DND-41 (cell line): Measurements from ENCODE around the gene CHSY1.

Source experiments
- ATAC-seq: fragments of 200-7000 bp; cut with Tn5 transposase; 3 replicates; pipeline ENCODE4 v1.9.1; 2021; ENCODE audit warnings: low read depth; ENCODE audit not compliant: insufficient read depth
- DNase-seq: peaks from one replicate; pipeline ENCODE4 v3.0.0-alpha.2; 2020
- H2AFZ ChIP-seq: 2 replicates; pipeline ENCODE4 v1.6.0; 2012; ENCODE audit warnings: low read depth, low read length
- H3K27ac ChIP-seq: 2 replicates; pipeline ENCODE4 v1.5.1; 2012; ENCODE audit warnings: low read length, inconsistent platforms
- H3K27me3 ChIP-seq: fragments of 200-600 bp; sonication (generic); 2 replicates; pipeline ENCODE4 v1.6.0; 2012; ENCODE audit warnings: low read length, mild to moderate bottlenecking, inconsistent platforms; ENCODE audit not compliant: insufficient read depth, poor library complexity
- H3K36me3 ChIP-seq: 2 replicates; pipeline ENCODE4 v1.5.1; 2012; ENCODE audit warnings: low read length, inconsistent platforms; ENCODE audit not compliant: insufficient read depth
- H3K4me1 ChIP-seq: 2 replicates; pipeline ENCODE4 v1.5.1; 2012; ENCODE audit warnings: mild to moderate bottlenecking, low read length; ENCODE audit not compliant: insufficient read depth
- H3K4me2 ChIP-seq: 2 replicates; pipeline ENCODE4 v1.6.0; 2012; ENCODE audit warnings: mild to moderate bottlenecking, moderate library complexity, low read length, inconsistent platforms; ENCODE audit not compliant: insufficient read depth
- H3K4me3 ChIP-seq, 2 experiments: fragments of 200-600 bp in 1 of 2; shearing (Covaris generic) in 1 of 2; 2 replicates each; pipeline ENCODE4 v1.5.1; 2012 to 2016; ENCODE audit warnings: inconsistent platforms in 2 of 2, low read length in 2 of 2, mild to moderate bottlenecking in 2 of 2, low read depth in 1 of 2, moderate library complexity in 1 of 2
- H3K79me2 ChIP-seq: 2 replicates; pipeline ENCODE4 v1.6.0; 2012; ENCODE audit warnings: low read length, inconsistent platforms; ENCODE audit not compliant: insufficient read depth
- H3K9ac ChIP-seq: 2 replicates; pipeline ENCODE4 v1.6.0; 2012; ENCODE audit warnings: low read depth, mild to moderate bottlenecking, inconsistent platforms, low read length, moderate library complexity
- H3K9me3 ChIP-seq: 2 replicates; pipeline ENCODE4 v1.5.1; 2012; ENCODE audit warnings: low read length, moderate library complexity, mild to moderate bottlenecking, inconsistent platforms; ENCODE audit not compliant: insufficient read depth, severe bottlenecking
- H4K20me1 ChIP-seq: 2 replicates; pipeline ENCODE4 v1.6.0; 2012; ENCODE audit warnings: low read length; ENCODE audit not compliant: insufficient read depth
- EZH2 ChIP-seq: IDR thresholded peaks from 3 replicates; pipeline ENCODE4 v1.6.1; 2012; ENCODE audit warnings: borderline replicate concordance, low read depth, mild to moderate bottlenecking, moderate library complexity, low read length, inconsistent platforms; ENCODE audit not compliant: severe bottlenecking
- TF ChIP-seq, protein P1 (sequence below): IDR thresholded peaks from 2 replicates; pipeline ENCODE4 v1.5.1; 2012; ENCODE audit warnings: borderline replicate concordance, low read length, moderate library complexity, mild to moderate bottlenecking; ENCODE audit not compliant: poor library complexity, severe bottlenecking; ENCODE audit errors: extremely low read depth

Gene CHSY1

DNA sequence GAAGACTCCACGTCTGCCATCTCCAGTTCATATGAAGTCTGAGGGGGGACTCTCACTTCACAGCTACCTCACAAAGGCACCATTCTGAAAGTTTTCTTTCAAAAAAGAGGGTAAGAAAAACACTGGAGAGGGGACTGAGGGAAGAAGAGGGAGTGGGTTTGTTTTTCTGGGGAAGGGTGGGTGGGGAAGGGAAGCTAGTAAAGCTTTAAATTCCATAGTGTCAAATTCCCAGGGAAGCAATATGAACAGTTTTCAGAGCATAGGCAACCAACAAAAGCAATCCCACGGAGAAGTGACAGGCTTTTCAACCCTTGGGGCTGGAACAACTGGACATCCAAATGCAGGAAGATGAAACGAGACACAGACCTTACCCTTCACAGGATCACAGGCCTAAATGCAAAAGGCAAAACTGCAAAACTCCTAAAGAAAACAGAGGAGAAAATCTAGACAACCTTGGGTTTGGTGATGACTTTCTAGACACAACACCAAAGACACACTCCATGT, 61.7 kb downstream of the CHSY1 start:
- TF ChIP-seq, protein P1, sequence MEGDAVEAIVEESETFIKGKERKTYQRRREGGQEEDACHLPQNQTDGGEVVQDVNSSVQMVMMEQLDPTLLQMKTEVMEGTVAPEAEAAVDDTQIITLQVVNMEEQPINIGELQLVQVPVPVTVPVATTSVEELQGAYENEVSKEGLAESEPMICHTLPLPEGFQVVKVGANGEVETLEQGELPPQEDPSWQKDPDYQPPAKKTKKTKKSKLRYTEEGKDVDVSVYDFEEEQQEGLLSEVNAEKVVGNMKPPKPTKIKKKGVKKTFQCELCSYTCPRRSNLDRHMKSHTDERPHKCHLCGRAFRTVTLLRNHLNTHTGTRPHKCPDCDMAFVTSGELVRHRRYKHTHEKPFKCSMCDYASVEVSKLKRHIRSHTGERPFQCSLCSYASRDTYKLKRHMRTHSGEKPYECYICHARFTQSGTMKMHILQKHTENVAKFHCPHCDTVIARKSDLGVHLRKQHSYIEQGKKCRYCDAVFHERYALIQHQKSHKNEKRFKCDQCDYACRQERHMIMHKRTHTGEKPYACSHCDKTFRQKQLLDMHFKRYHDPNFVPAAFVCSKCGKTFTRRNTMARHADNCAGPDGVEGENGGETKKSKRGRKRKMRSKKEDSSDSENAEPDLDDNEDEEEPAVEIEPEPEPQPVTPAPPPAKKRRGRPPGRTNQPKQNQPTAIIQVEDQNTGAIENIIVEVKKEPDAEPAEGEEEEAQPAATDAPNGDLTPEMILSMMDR, result no peak
- TF ChIP-seq EZH2, result no peak
- no peak overlapping the region for H3K27ac ChIP-seq
- H2AFZ ChIP-seq, result no peak overlapping the region
- peaks cover 87% of the 10 kb centered on the region for H3K79me2 ChIP-seq
- no peaks in the 10 kb centered on the region for H3K27me3 ChIP-seq
- no peak overlapping the region for H3K9ac ChIP-seq
- no peak overlapping the region for H3K4me3 ChIP-seq
- no peak for ATAC-seq
- no peaks in the 10 kb centered on the region for H3K9me3 ChIP-seq
- no peak for DNase-seq
- peaks cover 9% of the 10 kb centered on the region for H3K36me3 ChIP-seq
- H3K4me2 ChIP-seq, result no peak overlapping the region
- H4K20me1 ChIP-seq, result peaks cover 55% of the 10 kb centered on the region
- peaks cover 21% of the 10 kb centered on the region for H3K4me1 ChIP-seq

DNA sequence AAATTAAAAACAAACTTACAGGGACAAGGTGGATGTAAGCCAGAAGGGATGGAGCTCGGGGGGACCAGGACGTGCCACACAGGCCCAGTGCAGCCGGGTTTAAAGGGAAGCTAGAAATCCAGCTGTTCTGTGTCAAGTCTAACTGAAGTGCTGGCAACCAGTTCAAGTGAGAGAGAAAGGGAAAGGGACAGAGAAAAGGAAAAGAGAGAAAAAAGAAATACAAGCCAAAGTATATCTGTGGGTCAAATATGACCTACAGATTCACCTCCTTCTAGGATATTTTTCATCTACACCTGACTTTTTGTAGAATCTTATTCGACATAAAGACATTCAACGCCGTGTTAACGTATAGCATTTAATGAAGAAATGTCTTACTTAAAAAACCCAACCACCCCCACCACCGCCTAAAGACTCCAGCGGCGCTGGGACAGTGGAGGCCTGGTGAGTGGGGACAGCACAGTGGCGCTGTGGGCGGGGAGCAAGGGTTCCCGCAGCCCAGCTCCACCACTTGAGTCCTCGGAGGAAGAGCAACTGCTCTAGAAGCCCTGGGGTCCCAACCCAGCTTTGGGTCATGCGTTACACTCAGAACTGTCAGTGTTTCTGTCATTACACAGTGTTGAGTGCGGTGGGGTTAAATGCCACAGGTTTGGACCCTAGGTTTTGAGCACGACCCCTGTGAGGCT, 62.3 kb downstream of the CHSY1 start:
- Histone ChIP-seq H3K9me3 (no peaks in the 10 kb centered on the region), H3K79me2 (peaks cover 89% of the 10 kb centered on the region), H3K4me1 (peaks cover 15% of the 10 kb centered on the region), H3K4me3 (no peak overlapping the region), H3K27me3 (no peaks in the 10 kb centered on the region), H4K20me1 (peaks cover 53% of the 10 kb centered on the region), H2AFZ (no peak overlapping the region), H3K4me2 (no peak overlapping the region), H3K36me3 (peaks cover 9% of the 10 kb centered on the region), H3K9ac (no peak overlapping the region), H3K27ac (no peak overlapping the region)
- no peak for DNase-seq
- no peak for ATAC-seq
- TF ChIP-seq, protein P1, result no peak

DNA sequence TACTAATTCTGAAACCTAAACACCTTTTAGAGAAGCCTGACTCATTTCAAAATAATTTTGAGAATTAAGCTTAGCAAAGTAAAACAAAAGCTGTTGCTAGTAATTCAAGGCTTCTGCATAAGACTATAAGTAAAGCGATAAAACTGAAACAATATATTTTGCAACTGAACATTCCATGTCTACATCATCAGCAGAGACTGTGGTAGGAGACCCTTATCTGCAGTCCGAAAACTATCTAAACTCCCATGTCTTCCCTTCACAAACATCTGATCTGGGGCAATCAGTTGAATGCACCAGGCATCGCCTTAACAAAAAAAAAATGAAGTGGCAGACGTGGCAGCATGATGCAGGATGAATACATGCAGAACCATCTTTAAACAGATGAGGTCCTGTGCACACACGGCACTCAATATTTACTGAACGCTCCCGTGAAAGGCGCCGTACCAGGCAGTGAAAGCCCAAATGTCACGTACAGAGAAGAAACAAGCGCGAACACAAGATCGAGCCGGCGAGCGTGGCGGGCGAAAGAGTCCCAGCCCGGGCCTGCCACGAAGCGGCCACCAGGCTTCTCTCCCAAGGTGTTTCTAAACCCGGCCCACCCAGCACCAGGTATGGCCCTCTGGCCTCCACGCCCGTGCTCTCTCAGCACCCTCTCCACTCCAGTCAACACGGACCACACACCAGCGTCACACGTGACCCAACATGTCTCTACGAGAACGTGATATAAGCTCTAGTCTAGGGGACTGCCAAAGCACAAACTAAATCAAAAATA, 63.0 kb downstream of the CHSY1 start:
- Histone ChIP-seq H3K36me3 (peaks cover 9% of the 10 kb centered on the region), H3K4me1 (peaks cover 8% of the 10 kb centered on the region), H3K9ac (no peak overlapping the region), H3K79me2 (peaks cover 84% of the 10 kb centered on the region), H4K20me1 (peaks cover 49% of the 10 kb centered on the region), H3K9me3 (no peaks in the 10 kb centered on the region), H3K27ac (no peak overlapping the region), H3K4me2 (no peak overlapping the region), H2AFZ (no peak overlapping the region), H3K4me3 (no peak overlapping the region), H3K27me3 (no peaks in the 10 kb centered on the region)
- ATAC-seq (no peak), DNase-seq (no peak)
- TF ChIP-seq EZH2, result no peak
- TF ChIP-seq, protein P1, result no peak
